Astrocyte (in vitro differentiated cells and primary cell): Measurements from ENCODE around the gene SLC28A3. TPM values are rescaled to one million over a fixed set of nuclear protein-coding genes. Genes with fewer than 3 reads are reported as not detected.

Experiments
- DNase-seq: peaks from one replicate; pipeline ENCODE4 v3.0.0-alpha.2; 2010; ENCODE audit warnings: low read depth
- FAIRE-seq: peaks from 2 replicates; lab custom pipeline; 2011; peaks lifted over from hg19 to GRCh38; lab: Jason Lieb, UNC
- H2AFZ ChIP-seq: 2 replicates; pipeline ENCODE4 v1.6.0; 2012; ENCODE audit warnings: low read depth, low read length, inconsistent platforms
- H3K27ac ChIP-seq: 2 replicates; pipeline ENCODE4 v1.5.1; 2011; ENCODE audit warnings: low read depth, low read length, inconsistent platforms
- H3K27me3 ChIP-seq: 2 replicates; pipeline ENCODE4 v1.6.0; 2011; ENCODE audit warnings: low read length, inconsistent platforms; ENCODE audit not compliant: insufficient read depth
- H3K36me3 ChIP-seq: 2 replicates; pipeline ENCODE4 v1.5.1; 2011; ENCODE audit warnings: low read length, inconsistent platforms; ENCODE audit not compliant: insufficient read depth
- H3K4me1 ChIP-seq: 2 replicates; pipeline ENCODE4 v1.5.1; 2011; ENCODE audit warnings: low read length, inconsistent platforms; ENCODE audit not compliant: insufficient read depth
- H3K4me2 ChIP-seq: 2 replicates; pipeline ENCODE4 v1.6.0; 2012; ENCODE audit warnings: low read length, inconsistent platforms
- H3K4me3 ChIP-seq: 2 replicates; pipeline ENCODE4 v1.5.1; 2011; ENCODE audit warnings: low read depth, mild to moderate bottlenecking, low read length, inconsistent platforms; ENCODE audit not compliant: insufficient read depth
- H3K79me2 ChIP-seq: 2 replicates; pipeline ENCODE4 v1.6.0; 2012; ENCODE audit warnings: mild to moderate bottlenecking, low read length, inconsistent platforms; ENCODE audit not compliant: insufficient read depth
- H3K9ac ChIP-seq: 2 replicates; pipeline ENCODE4 v1.6.0; 2012; ENCODE audit warnings: mild to moderate bottlenecking, low read length, inconsistent platforms
- H3K9me3 ChIP-seq: 2 replicates; pipeline ENCODE4 v1.5.1; 2012; ENCODE audit warnings: low read depth, mild to moderate bottlenecking, low read length, inconsistent platforms; ENCODE audit not compliant: insufficient read depth
- H4K20me1 ChIP-seq: 2 replicates; pipeline ENCODE4 v1.6.0; 2012; ENCODE audit warnings: low read length, inconsistent platforms; ENCODE audit not compliant: insufficient read depth
- H3K27ac Mint-ChIP-seq: one replicate; pipeline ENCODE4 v1.8.0; 2021; ENCODE audit warnings: mild to moderate bottlenecking, mixed read lengths; ENCODE audit not compliant: unreplicated experiment
- H3K27me3 Mint-ChIP-seq: one replicate; pipeline ENCODE4 v1.8.0; 2021; ENCODE audit warnings: low read depth, mixed read lengths; ENCODE audit not compliant: unreplicated experiment
- H3K36me3 Mint-ChIP-seq: one replicate; pipeline ENCODE4 v1.8.0; 2021; ENCODE audit warnings: low read depth, mixed read lengths; ENCODE audit not compliant: unreplicated experiment
- H3K4me1 Mint-ChIP-seq: one replicate; pipeline ENCODE4 v1.8.0; 2021; ENCODE audit warnings: low read depth, mixed read lengths; ENCODE audit not compliant: unreplicated experiment
- H3K4me3 Mint-ChIP-seq: one replicate; pipeline ENCODE4 v1.8.0; 2021; ENCODE audit warnings: mild to moderate bottlenecking, moderate library complexity, mixed read lengths; ENCODE audit not compliant: unreplicated experiment
- H3K9me3 Mint-ChIP-seq: one replicate; pipeline ENCODE4 v1.8.0; 2021; ENCODE audit warnings: mild to moderate bottlenecking, mixed read lengths; ENCODE audit not compliant: unreplicated experiment
- EZH2 ChIP-seq: IDR thresholded peaks from 2 replicates; pipeline ENCODE4 v1.6.1; 2012; ENCODE audit warnings: mild to moderate bottlenecking, low read length, inconsistent platforms; ENCODE audit not compliant: insufficient read depth
- total RNA-seq: library from RNA; stranded (reverse); gene quantifications from 2 replicates; pipeline ENCODE4 v1.2.1, GENCODE V29; 2021
- TF ChIP-seq, protein P1 (sequence below): IDR thresholded peaks from 2 replicates; pipeline ENCODE4 v1.5.1; 2011; ENCODE audit warnings: low read depth, mild to moderate bottlenecking, inconsistent platforms, low read length, moderate library complexity; ENCODE audit not compliant: insufficient read depth

Gene SLC28A3
- total RNA-seq, 1 donor from 2014 or later: 0.30 TPM

DNA sequence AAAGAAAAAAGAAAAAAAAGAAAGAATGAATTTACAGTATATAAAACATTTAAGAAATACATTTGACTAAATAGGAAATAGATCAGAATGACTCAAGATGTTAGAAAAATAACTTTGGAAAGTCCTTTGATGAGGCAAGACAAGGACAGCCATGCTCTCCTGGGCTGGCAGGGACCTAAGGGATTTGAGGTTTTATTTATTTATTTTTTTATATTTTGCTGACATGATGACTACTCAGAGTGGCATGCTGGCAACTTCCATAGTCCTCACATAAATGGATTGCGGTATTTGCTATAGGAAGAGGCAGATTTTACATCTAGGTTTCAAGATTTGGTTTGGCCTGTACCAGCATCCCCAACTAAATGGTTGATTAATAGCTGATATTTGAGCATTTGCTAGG lies 17.7 kb downstream of the SLC28A3 start:
- Mint-ChIP-seq H3K4me3 (no peak overlapping the region), H3K36me3 (no peaks in the 10 kb centered on the region), H3K4me1 (peaks cover 3% of the 10 kb centered on the region), H3K9me3 (peaks cover 2% of the 10 kb centered on the region), H3K27me3 (no peaks in the 10 kb centered on the region), H3K27ac (no peak overlapping the region)
- Histone ChIP-seq H2AFZ (no peak overlapping the region), H3K9me3 (no peaks in the 10 kb centered on the region), H3K27me3 (no peaks in the 10 kb centered on the region), H3K36me3 (no peaks in the 10 kb centered on the region), H4K20me1 (no peaks in the 10 kb centered on the region), H3K4me3 (no peak overlapping the region), H3K9ac (no peak overlapping the region), H3K27ac (no peak overlapping the region), H3K4me1 (peaks cover 11% of the 10 kb centered on the region), H3K4me2 (peak overlapping the region; percentile 6), H3K79me2 (no peaks in the 10 kb centered on the region)
- FAIRE-seq: no peak
- no peak for TF ChIP-seq EZH2
- TF ChIP-seq, protein P1, sequence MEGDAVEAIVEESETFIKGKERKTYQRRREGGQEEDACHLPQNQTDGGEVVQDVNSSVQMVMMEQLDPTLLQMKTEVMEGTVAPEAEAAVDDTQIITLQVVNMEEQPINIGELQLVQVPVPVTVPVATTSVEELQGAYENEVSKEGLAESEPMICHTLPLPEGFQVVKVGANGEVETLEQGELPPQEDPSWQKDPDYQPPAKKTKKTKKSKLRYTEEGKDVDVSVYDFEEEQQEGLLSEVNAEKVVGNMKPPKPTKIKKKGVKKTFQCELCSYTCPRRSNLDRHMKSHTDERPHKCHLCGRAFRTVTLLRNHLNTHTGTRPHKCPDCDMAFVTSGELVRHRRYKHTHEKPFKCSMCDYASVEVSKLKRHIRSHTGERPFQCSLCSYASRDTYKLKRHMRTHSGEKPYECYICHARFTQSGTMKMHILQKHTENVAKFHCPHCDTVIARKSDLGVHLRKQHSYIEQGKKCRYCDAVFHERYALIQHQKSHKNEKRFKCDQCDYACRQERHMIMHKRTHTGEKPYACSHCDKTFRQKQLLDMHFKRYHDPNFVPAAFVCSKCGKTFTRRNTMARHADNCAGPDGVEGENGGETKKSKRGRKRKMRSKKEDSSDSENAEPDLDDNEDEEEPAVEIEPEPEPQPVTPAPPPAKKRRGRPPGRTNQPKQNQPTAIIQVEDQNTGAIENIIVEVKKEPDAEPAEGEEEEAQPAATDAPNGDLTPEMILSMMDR: no peak
- peak; percentile 20 for DNase-seq

DNA sequence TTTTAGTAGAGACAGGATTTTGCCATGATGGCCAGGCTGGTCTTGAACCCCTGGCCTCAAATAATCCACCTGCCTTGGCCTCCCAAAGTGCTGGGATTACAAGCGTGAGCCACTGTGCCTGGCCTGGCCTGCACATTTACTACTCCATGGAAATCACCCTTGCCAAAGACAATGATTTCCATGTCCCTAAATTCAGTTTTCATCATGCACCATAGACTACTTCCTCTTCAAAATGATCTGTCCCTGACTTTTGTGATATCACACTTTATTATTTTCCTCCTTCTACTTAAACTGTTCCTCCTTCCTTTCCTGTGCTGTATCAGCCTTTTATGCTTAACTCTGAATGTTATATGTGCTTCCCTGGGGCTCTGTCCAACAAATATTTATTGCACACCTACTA lies 20.3 kb downstream of the SLC28A3 start:
- FAIRE-seq (no peak), DNase-seq (no peak)
- Histone ChIP-seq H3K4me3 (no peak overlapping the region), H3K9ac (no peak overlapping the region), H2AFZ (no peak overlapping the region), H3K4me2 (no peak overlapping the region), H3K27me3 (no peaks in the 10 kb centered on the region), H3K79me2 (no peaks in the 10 kb centered on the region), H3K9me3 (no peaks in the 10 kb centered on the region), H3K4me1 (peaks cover 6% of the 10 kb centered on the region), H3K36me3 (no peaks in the 10 kb centered on the region), H3K27ac (no peak overlapping the region), H4K20me1 (no peaks in the 10 kb centered on the region)
- TF ChIP-seq, protein P1: no peak
- TF ChIP-seq EZH2: no peak
- Mint-ChIP-seq H3K27ac (no peak overlapping the region), H3K27me3 (no peaks in the 10 kb centered on the region), H3K36me3 (no peaks in the 10 kb centered on the region), H3K9me3 (no peaks in the 10 kb centered on the region), H3K4me1 (peaks cover 3% of the 10 kb centered on the region), H3K4me3 (no peak overlapping the region)

DNA sequence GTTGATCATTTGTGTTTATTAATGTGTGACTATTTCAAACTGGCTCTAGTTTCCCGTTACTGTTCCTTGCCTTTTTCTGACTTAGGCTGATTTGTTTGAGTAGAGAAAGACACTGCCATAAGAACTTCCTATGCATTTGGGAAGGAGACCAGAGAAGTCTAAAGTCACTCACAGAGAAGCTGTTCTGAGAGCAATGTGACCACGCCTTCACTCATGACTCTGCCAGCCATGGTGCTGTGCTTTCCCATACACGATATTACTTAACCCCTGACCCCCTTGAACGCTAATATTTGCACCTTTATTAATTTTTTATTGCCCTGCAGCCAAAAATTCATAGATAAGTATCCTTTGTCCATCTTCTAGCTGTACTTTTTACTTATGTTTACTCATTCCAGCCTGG lies 20.9 kb downstream of the SLC28A3 start:
- Mint-ChIP-seq H3K9me3 (no peaks in the 10 kb centered on the region), H3K4me3 (no peak overlapping the region), H3K4me1 (peaks cover 3% of the 10 kb centered on the region), H3K27ac (no peak overlapping the region), H3K36me3 (no peaks in the 10 kb centered on the region), H3K27me3 (no peaks in the 10 kb centered on the region)
- Histone ChIP-seq H4K20me1 (no peaks in the 10 kb centered on the region), H3K36me3 (no peaks in the 10 kb centered on the region), H3K4me3 (no peak overlapping the region), H3K27ac (no peak overlapping the region), H2AFZ (no peak overlapping the region), H3K9me3 (no peaks in the 10 kb centered on the region), H3K9ac (no peak overlapping the region), H3K4me2 (no peak overlapping the region), H3K27me3 (no peaks in the 10 kb centered on the region), H3K4me1 (peaks cover 6% of the 10 kb centered on the region), H3K79me2 (no peaks in the 10 kb centered on the region)
- DNase-seq: no peak
- TF ChIP-seq, protein P1: no peak
- no peak for TF ChIP-seq EZH2
- no peak for FAIRE-seq
